Measurements from ENCODE around the gene HHLA2.

HHLA2 gene

GRCh38 chr3:108292450-108292849 lies 3.9 kb upstream of the HHLA2 start:
- TF ChIP-seq CTCF (conservative IDR thresholded peaks at IDR 0.05; ENCODE audit: low read depth, low read length): no peak
- DNase-seq (ENCODE audit: low read depth): no peak

GRCh38 chr3:108292905-108293328 lies 3.4 kb upstream of the HHLA2 start:
- DNase-seq (ENCODE audit: low read depth): no peak
- no peak for TF ChIP-seq CTCF (conservative IDR thresholded peaks at IDR 0.05; ENCODE audit: low read depth, low read length)
- no peak overlapping the region for H3K4me3 ChIP-seq (ENCODE audit: low read length)

More at GRCh38 chr3:108292450-108292849, 3.9 kb upstream of the HHLA2 start:
- H3K4me3 ChIP-seq (ENCODE audit: low read length): no peak overlapping the region

GRCh38 chr3:108293858-108294257 lies 2.5 kb upstream of the HHLA2 start:
- no peak overlapping the region for H3K4me3 ChIP-seq (ENCODE audit: low read length)
- DNase-seq (ENCODE audit: low read depth): no peak
- TF ChIP-seq CTCF (conservative IDR thresholded peaks at IDR 0.05; ENCODE audit: low read depth, low read length): no peak

- H3K4me3 ChIP-seq (ENCODE audit: low read length): no peak overlapping the region
- TF ChIP-seq CTCF (conservative IDR thresholded peaks at IDR 0.05; ENCODE audit: low read depth, low read length): no peak
- DNase-seq (ENCODE audit: low read depth): no peak
Observed at GRCh38 chr3:108295421-108296175, 750 bp upstream of the HHLA2 start.

GRCh38 chr3:108297647-108298046 lies 1.3 kb downstream of the HHLA2 start:
- no peak for DNase-seq (ENCODE audit: low read depth)
- H3K4me3 ChIP-seq (ENCODE audit: low read length): no peak overlapping the region
- no peak for TF ChIP-seq CTCF (conservative IDR thresholded peaks at IDR 0.05; ENCODE audit: low read depth, low read length)

- no peak for DNase-seq (ENCODE audit: low read depth)
- no peak overlapping the region for H3K4me3 ChIP-seq (ENCODE audit: low read length)
- no peak for TF ChIP-seq CTCF (conservative IDR thresholded peaks at IDR 0.05; ENCODE audit: low read depth, low read length)
Observed at GRCh38 chr3:108298056-108298455, 1.7 kb downstream of the HHLA2 start.

All from retinal pigment epithelial cell (primary cell).